PFSK-1 (cell line): ENCODE measurements around the gene FUT1.

Experiments
- POLR2AphosphoS5 ChIP-seq: IDR thresholded peaks from 2 replicates; pipeline ENCODE4 v1.6.1; 2012; ENCODE audit warnings: low read depth, mild to moderate bottlenecking, control low read depth, low read length, moderate library complexity
- SIN3A ChIP-seq: IDR thresholded peaks from 2 replicates; pipeline ENCODE4 v1.6.1; 2012; ENCODE audit warnings: mild to moderate bottlenecking, low read length, moderate library complexity, borderline replicate concordance; ENCODE audit not compliant: insufficient read depth
- TAF1 ChIP-seq: IDR thresholded peaks from 2 replicates; pipeline ENCODE4 v1.6.1; 2012; ENCODE audit warnings: low read length, control low read depth, borderline replicate concordance; ENCODE audit not compliant: insufficient read depth
- TF ChIP-seq, protein P1 (sequence below), 2 experiments: IDR thresholded peaks; 2 replicates each; pipeline versions ENCODE4 v1.6.1 to v1.8.0; 2011 to 2012; ENCODE audit warnings: low read depth in 2 of 2, low read length in 2 of 2, control low read depth in 1 of 2, inconsistent platforms in 1 of 2, mild to moderate bottlenecking in 1 of 2, moderate library complexity in 1 of 2; ENCODE audit not compliant: insufficient read depth in 1 of 2

DNA sequence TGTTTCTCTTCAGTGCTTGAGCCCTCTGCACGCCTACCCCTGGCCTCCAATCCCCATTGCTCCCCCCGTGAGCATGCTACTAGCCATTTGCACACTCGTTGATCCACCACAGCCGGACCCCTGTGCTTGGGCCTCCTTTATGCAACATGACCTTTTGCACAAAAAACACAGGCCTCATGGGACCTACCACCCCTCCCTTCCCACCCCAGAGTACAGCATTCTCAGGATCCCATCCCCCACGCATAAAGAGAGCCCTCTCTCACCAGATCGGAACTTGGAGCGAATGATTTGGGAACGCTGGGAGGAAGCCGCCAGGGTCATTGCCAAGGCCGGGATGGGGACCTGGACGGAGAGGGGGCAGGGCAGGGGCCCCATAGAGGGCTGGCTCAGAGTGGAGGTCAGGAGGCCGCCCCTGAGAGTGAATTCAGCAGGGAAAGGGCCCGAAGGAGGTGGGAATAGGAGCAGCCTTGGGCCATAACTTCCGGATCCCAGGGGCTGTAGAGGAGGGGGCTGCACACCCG lies 33.7 kb downstream of the FUT1 start:
- no peak for TF ChIP-seq TAF1
- TF ChIP-seq POLR2AphosphoS5: no peak
- TF ChIP-seq, protein P1, sequence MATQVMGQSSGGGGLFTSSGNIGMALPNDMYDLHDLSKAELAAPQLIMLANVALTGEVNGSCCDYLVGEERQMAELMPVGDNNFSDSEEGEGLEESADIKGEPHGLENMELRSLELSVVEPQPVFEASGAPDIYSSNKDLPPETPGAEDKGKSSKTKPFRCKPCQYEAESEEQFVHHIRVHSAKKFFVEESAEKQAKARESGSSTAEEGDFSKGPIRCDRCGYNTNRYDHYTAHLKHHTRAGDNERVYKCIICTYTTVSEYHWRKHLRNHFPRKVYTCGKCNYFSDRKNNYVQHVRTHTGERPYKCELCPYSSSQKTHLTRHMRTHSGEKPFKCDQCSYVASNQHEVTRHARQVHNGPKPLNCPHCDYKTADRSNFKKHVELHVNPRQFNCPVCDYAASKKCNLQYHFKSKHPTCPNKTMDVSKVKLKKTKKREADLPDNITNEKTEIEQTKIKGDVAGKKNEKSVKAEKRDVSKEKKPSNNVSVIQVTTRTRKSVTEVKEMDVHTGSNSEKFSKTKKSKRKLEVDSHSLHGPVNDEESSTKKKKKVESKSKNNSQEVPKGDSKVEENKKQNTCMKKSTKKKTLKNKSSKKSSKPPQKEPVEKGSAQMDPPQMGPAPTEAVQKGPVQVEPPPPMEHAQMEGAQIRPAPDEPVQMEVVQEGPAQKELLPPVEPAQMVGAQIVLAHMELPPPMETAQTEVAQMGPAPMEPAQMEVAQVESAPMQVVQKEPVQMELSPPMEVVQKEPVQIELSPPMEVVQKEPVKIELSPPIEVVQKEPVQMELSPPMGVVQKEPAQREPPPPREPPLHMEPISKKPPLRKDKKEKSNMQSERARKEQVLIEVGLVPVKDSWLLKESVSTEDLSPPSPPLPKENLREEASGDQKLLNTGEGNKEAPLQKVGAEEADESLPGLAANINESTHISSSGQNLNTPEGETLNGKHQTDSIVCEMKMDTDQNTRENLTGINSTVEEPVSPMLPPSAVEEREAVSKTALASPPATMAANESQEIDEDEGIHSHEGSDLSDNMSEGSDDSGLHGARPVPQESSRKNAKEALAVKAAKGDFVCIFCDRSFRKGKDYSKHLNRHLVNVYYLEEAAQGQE (IDR thresholded peaks at IDR 0.05; ENCODE audit: insufficient read depth in 1 of 2, low read depth in 2 of 2, low read length in 2 of 2): no peak
- TF ChIP-seq SIN3A: no peak
